Uterus (tissue), 4 donors: ENCODE results near the gene STX2. TPM values are rescaled to one million over a fixed set of nuclear protein-coding genes. Genes with fewer than 3 reads are reported as not detected.
A peak's percentile ranks its signal among the peaks of the same experiment; 100 is the strongest.

ENCODE experiments used
- DNase-seq, 2 donors: peaks; one replicate each; pipeline ENCODE4 v3.0.0-alpha.2; 2019 to 2020
- H3K27ac ChIP-seq, 2 donors: fragments of 200-600 bp; sonication (generic); 1 replicate in 1 of 2; 2 replicates in 1 of 2; pipeline ENCODE4 v1.5.1; 2016 to 2018
- H3K27me3 ChIP-seq, 2 donors: fragments of 200-600 bp; sonication (generic); one replicate each; pipeline ENCODE4 v1.5.1; 2018 to 2019; ENCODE audit warnings: control low read depth in 1 of 2
- H3K36me3 ChIP-seq, 2 donors: fragments of 200-600 bp; sonication (generic); one replicate each; pipeline ENCODE4 v1.5.1; 2019; ENCODE audit warnings: control low read depth in 1 of 2
- H3K4me1 ChIP-seq, 2 donors: fragments of 200-600 bp; sonication (generic); one replicate each; pipeline ENCODE4 v1.5.1; 2018 to 2019; ENCODE audit warnings: control low read depth in 1 of 2
- H3K4me3 ChIP-seq, 2 donors: fragments of 200-600 bp; sonication (generic); 1 replicate in 1 of 2; 2 replicates in 1 of 2; pipeline ENCODE4 v1.5.1; 2018 to 2019; ENCODE audit warnings: mild to moderate bottlenecking in 1 of 2
- H3K9me3 ChIP-seq, 2 donors: fragments of 200-600 bp; sonication (generic); one replicate each; pipeline ENCODE4 v1.5.1; 2019; ENCODE audit warnings: control low read depth in 1 of 2
- POLR2A ChIP-seq, 2 donors: fragments of 450-650 bp; IDR thresholded peaks; one replicate each; pipeline ENCODE4 v1.6.1; 2016; ENCODE audit warnings: antibody characterized with exemption in 2 of 2, mild to moderate bottlenecking in 1 of 2, moderate library complexity in 1 of 2
- intact Hi-C: fragments of 100-400 bp; cut with DNase I; formaldehyde crosslinking; loops from one replicate; pipeline ENCODE4 v1.15.1; 2023; ENCODE audit warnings: low total_unique reads
- total RNA-seq, 4 donors: library from RNA; depleted of rRNA in 3 of 4; stranded (reverse); fragments of >200 nt in 3 of 4; gene quantifications; one replicate each; pipeline versions ENCODE4 v1.1.0 to v1.2.4, GENCODE V29; 2014 to 2023
- TF ChIP-seq, protein P1 (sequence below), 4 experiments: fragments of 200-600 bp in 2 of 4; fragments of 450-650 bp in 2 of 4; sonication (generic) in 2 of 4; IDR thresholded peaks; one replicate each; pipeline ENCODE4 v1.5.1; 2016 to 2019; ENCODE audit warnings: antibody characterized with exemption in 4 of 4, mild to moderate bottlenecking in 2 of 4, moderate library complexity in 1 of 4
- donor health status: DM: yes; HTN: yes; CAD: no.

STX2 gene
- total RNA-seq, 4 donors from 2014 or later = 33.5 to 44.6 (median 35.4) TPM

DNA sequence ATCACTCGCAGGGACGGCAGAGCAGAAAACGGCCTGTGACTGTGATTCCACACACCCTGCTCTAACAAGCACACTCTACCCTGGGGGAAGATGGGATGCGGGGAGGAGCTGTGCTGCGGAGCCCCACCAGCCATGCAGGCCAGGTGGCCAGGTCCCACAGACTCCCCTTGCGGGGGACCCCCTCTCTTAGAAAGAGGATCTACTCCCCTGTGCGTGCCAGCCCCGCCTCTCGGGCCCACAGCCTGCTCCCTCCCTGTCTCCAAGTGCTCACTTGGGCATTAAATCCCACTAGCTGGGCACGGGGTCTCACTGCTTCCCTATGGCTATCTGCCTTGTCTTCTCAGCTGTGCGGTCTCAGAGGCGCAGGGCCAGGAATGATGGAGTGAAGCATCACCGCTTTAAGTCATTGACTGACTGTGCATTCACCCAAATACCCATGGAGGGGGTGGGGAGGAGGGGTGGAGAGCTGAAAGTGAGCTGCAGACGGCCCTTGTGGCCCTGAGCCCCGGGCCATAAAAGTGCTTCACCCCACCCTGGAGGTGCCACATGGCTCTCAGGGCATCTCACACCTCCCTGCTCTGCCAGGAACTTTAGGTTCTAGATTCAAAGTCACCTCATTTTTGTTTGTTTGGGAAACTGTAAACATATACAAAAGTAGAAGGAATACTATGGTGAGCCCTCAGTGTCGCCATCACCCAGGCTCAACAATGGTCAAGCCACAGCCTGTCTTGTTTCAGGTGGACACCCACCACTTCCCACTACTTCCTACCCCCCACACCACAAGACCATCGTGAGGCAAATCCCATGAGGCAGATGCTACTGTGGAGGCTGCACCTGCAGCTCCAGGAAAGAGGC, 9.4 kb downstream of the STX2 start:
- Histone ChIP-seq H3K36me3 (no peaks in the 10 kb centered on the region), H3K27me3 (no peaks in the 10 kb centered on the region), H3K4me1 (no peaks in the 10 kb centered on the region), H3K27ac (no peak overlapping the region), H3K9me3 (no peaks in the 10 kb centered on the region), H3K4me3 (no peak overlapping the region)
- TF ChIP-seq, protein P1, sequence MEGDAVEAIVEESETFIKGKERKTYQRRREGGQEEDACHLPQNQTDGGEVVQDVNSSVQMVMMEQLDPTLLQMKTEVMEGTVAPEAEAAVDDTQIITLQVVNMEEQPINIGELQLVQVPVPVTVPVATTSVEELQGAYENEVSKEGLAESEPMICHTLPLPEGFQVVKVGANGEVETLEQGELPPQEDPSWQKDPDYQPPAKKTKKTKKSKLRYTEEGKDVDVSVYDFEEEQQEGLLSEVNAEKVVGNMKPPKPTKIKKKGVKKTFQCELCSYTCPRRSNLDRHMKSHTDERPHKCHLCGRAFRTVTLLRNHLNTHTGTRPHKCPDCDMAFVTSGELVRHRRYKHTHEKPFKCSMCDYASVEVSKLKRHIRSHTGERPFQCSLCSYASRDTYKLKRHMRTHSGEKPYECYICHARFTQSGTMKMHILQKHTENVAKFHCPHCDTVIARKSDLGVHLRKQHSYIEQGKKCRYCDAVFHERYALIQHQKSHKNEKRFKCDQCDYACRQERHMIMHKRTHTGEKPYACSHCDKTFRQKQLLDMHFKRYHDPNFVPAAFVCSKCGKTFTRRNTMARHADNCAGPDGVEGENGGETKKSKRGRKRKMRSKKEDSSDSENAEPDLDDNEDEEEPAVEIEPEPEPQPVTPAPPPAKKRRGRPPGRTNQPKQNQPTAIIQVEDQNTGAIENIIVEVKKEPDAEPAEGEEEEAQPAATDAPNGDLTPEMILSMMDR (IDR thresholded peaks at IDR 0.05) = no peak
- no peak for TF ChIP-seq POLR2A (IDR thresholded peaks at IDR 0.05)
- intact Hi-C loops = no loop called here
- DNase-seq = no peak

DNA sequence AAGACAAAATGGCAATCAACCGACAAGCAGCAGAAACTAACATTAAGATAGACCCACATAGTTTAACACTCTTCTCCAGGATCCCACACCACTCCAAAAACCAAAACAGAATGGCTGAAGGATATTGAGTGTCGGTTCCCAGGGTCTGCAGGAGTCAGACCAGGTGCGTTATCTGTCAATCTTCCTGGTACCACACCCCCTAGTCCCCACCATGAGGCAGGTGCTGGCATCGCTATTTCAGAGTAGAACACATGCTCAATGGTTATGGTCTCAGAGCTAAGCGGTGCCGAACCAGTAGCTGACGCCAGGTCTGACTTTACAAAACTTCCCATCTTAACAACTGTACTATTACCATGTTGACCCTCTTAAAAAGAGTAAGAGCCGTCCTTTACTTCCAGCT, 10.2 kb downstream of the STX2 start:
- Histone ChIP-seq H3K27ac (no peak overlapping the region), H3K9me3 (no peaks in the 10 kb centered on the region), H3K4me3 (no peak overlapping the region), H3K36me3 (no peaks in the 10 kb centered on the region), H3K27me3 (no peaks in the 10 kb centered on the region), H3K4me1 (no peaks in the 10 kb centered on the region)
- no peak for DNase-seq
- TF ChIP-seq, protein P1 (IDR thresholded peaks at IDR 0.05) = no peak
- intact Hi-C loops = no loop called here

DNA sequence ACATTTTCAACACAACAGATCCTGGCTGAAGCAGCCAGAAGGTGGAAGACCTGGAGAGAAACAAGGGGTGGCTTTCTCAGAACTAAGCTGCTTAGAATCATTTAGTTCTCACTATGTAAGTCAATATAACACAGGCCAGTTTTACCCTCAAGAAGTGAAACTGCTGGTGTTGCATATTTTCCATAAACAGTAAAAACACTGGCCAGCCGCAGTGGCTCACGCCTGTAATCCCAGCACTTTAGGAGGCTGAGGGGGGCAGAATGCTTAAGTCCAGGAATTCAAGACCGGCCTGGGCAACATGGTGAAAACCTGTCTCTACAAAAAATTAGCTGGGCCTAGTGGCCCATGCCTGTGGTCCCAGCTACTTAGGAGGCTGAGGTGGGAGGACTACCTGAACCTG, 11.6 kb downstream of the STX2 start:
- Histone ChIP-seq H3K36me3 (no peaks in the 10 kb centered on the region), H3K4me1 (no peaks in the 10 kb centered on the region), H3K4me3 (no peak overlapping the region), H3K27ac (peak overlapping the region; percentile 0 to 23), H3K9me3 (no peaks in the 10 kb centered on the region), H3K27me3 (no peaks in the 10 kb centered on the region)
- no peak for DNase-seq
- TF ChIP-seq, protein P1 (IDR thresholded peaks at IDR 0.05) = no peak
- no peak for TF ChIP-seq POLR2A (IDR thresholded peaks at IDR 0.05)
- intact Hi-C loops = no loop called here

DNA sequence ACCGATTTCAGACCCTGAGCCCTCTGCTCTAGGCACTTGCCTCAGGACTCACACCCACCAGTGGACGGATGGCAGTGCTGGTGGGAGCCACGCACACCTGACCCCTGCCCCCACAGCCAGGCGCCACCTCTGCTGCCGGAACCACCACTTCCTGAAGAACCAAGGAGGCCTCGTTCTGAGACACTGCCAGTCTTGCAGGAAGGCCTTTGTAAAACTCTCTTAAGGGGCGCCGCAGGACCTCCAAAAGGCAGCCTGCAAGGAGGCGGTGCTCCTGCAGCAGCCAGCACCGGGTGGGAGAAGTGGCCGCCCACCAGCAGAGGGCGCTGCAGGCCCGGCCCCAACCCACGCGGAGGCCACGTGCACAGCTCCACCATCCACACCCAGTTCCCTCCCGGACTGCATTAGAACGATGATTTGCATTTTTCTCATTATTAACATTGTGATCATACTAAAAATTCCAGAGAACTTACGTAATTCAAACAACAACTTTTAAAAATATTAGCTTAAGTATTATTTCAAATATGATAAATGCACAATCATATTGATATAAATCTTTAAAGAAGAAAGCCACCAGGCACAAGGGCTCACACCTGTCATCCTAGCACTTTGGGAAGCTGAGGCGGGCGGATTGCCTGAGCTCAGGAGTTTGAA, 12.8 kb downstream of the STX2 start:
- no peak for DNase-seq
- Histone ChIP-seq H3K27me3 (no peaks in the 10 kb centered on the region), H3K36me3 (no peaks in the 10 kb centered on the region), H3K9me3 (no peaks in the 10 kb centered on the region), H3K4me3 (no peak overlapping the region), H3K4me1 (no peaks in the 10 kb centered on the region), H3K27ac (no peak overlapping the region)
- no peak for TF ChIP-seq POLR2A (IDR thresholded peaks at IDR 0.05)
- TF ChIP-seq, protein P1 (IDR thresholded peaks at IDR 0.05) = peak; percentile 17 to 31 (median 25)
- intact Hi-C loops = no loop called here

DNA sequence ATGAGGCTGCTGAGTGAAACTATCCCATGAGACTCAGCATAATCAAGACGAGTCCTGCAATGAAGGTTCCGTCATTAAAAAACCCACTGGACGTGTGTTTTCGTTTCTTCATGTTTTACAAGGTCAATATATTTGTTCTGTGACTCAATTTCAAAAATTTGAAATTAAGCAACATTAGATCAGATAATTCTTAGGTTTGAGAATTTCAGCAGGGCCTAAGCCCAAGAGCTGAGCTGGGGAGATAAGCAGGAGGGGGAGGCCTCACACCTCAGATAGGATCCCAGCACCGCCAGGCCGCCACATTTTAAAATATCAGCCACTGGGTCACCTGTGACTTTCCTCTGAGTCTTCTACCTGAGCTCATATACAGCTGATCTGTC, 13.3 kb downstream of the STX2 start:
- TF ChIP-seq POLR2A (IDR thresholded peaks at IDR 0.05) = no peak
- TF ChIP-seq, protein P1 (IDR thresholded peaks at IDR 0.05) = no peak
- no peaks in the 10 kb centered on the region for H3K4me1 ChIP-seq
- no peak overlapping the region for H3K27ac ChIP-seq
- intact Hi-C loops = no loop called here
- no peak for DNase-seq
- no peaks in the 10 kb centered on the region for H3K9me3 ChIP-seq
- H3K4me3 ChIP-seq = no peak overlapping the region
- no peaks in the 10 kb centered on the region for H3K36me3 ChIP-seq
- no peaks in the 10 kb centered on the region for H3K27me3 ChIP-seq
